ENCODE results near the gene IMPDH2.
A peak's percentile ranks its signal among the peaks of the same experiment; 100 is the strongest.

The IMPDH2 gene

DNA sequence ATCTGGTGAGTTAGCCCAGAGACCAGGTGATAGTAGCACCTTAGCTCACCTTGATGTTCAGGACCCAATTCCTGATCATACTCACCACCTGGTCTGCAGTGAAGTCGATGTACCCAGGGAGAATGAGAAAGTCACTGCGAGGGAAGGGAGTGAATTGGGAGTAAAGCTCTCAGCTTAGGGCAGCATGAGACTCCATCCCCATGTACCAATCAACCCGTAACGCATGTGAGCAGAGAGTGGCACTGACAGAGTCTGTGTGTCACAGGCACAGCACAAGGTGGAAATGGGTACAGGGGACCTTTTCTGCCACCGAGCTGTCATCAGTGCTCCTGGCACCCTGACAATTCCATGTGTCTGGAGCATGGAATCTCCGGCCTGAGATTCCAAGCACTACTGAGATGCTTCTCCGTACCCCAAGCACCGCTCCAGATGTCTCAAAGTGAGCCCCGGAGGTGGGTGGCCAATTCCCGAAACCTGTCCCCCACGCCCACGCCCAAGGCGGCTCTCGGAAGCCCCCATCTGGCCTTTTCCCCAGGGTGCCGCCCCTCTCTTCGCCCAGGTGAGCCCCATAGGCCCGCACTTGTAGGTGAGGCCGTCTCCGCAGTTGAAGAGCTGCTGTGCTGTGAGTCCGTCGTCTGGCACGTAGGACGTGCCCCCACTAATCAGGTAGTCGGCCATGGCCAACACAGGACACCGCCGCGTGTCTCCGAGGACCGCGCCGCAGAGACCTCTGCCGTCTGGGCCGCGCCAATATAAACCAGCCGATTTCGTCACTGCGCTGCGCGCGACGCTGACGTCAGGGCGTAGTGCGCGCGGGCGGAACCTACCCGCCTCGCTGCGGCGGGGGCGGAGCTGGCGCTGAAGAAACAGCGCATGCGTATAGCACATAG, at the start of gene IMPDH2:
IMPDH2 (minus strand) TSS at position 726 of the 890 bp plus-strand sequence; CDS start at position 678, 48 bp downstream.
- peak; percentile 52 for DNase-seq

DNA sequence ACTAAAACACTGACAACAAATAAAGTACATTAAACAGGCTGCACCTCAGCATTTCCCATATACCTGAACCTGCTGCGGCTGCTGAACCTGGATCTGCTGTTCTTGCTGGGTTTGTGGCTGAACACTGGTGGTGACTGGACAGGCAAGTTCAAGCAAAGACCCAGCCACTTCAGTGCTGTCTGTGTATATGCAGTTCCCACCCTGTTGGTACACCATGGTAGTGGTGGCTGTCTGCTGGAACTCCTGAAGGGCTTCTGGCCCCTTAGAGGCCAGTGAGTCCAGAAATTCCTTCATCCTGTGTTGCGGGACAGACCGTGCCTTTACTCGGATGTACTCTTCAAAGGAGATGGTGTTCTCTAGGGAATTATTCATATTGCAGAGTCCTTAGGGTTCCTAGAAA, 47.4 kb upstream of the IMPDH2 start:
- no peak for DNase-seq

DNA sequence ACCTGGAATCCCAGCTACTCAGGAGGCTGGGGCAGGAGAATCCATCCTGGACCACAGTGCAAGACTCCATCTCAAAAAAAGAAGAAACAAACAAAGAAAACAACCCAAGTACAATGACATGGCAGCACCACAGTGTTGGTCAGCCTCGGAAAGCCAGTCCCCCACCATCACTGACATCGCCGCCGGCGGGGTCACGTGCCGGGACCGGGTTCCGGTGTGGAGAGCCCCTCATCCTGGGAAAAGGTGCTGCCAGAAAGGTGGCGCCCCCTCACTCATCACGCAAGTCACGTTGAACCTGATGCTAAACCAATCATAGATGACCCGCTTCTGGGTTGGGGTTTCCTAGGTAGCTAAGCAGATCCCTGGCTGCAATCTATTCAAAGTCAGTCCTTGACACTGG, 46.9 kb upstream of the IMPDH2 start:
- DNase-seq = no peak

DNA sequence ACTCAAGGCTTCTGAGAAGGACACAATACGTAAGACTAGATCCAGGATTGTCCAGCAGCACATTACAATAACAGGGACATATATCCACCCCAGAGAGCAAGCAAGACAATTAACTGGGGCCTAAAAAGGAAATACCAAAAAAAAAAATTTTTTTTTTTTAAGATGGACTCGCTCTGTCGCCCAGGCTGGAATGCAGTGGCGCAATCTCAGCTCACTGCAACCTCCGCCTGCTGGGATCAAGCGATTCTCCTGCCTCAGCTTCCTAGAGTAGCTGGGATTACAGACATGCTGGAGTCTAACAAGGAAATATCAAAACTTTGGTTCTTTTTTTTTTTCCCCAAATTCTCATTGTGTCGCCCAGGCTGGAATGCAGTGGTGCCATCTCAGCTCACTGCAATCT, 28.8 kb upstream of the IMPDH2 start:
- DNase-seq = no peak

DNA sequence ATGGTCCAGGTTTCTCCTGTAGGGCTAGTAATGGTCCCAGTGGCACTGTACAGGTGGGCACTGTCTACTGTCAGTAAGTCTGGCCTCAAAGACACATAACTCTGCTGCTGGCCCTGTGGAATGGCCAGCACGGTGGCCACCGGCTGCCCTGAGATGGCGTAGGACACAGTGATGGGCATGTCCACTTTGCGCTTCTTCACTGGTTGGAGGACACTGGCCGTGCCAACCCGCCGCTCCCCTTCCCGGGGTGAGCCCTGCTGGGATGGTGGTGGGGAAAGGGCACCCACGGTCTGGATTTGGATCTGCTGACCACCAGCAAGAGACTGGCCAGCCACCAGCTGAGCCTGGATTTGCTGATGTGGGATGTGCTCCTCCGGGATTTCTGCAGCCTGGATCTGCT, 28.1 kb upstream of the IMPDH2 start:
- DNase-seq = no peak

DNA sequence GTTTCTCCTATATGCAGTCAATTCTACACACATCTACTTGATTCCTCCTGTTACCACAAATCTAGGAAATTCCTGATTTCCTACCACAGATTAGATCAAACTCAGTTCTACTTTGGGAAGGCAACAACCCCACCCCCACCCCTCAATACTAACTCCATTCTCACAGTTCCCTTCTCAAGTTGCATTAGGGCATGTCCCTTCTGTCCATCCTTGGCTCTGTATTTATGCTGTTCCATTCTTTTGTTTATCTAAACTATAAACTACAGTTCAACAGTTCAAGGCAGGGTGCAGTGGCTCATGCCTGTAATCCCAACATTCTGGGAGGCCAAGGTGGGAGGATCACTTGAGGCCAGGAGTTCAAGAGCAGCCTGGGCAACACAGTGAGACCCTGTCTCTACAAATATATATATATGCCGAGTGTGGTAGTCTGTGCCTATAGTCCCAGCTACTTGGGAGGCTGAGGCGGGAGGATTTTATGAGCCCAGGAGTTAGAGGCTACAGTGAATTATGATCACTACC, 25.2 kb upstream of the IMPDH2 start:
- no peak for DNase-seq

DNA sequence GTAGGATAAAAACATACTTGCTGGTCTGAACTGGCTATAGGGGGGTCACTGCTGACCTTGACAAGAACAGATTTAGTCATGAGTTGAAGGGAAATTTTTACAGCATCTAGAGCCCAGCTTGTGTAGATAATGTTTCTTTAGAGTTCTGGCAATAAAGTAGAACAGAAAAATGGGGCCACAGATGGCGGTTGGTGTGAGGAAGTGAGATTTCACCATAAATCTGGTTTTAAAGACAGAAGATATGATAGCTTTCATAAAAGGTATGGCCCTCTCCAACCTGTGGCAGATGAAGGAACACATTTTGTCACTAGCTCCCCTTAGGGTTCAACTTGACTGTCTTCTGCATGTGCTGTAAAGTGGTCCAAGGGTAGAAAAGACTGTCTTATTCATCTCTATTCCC, 24.3 kb upstream of the IMPDH2 start:
- no peak for DNase-seq

DNA sequence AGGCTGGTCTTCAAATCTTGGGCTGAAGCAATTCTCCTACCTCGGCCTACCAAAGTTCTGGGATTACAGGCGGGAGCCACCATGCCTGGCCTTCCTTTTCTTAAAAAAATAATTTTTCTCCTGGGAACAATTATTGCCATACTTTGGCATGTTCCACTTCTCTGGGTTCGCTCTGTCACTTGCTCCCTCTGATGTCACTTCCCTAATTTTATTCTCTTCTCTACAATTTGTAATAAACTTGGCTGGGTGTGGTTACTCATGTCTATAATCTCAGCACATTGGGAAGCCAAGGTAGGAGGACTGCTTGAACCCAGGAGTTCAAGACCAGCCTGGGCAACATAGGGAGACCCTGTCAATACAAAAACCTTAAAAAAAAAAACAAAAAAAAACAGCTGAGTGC, 6.1 kb upstream of the IMPDH2 start:
- no peak for DNase-seq

DNA sequence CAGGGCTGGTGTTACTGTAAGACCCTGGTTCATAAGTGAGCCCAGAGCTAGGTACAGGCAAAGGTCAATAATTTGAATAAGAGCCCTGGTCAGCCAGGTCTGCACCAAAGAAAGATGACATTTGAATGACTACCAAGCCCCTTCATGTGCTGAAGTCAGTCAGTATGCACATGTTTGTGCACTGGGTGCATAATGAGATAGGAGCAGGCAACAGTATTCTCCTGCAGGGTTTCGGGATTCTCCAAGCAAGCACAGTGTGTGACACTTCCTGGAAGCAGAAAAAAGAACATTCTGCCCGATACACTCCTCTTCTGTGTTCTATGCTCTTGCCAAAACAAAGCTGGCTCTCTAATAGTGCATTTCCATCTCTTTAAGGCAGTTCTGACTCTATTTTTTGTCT, 5.5 kb upstream of the IMPDH2 start:
- DNase-seq = no peak

DNA sequence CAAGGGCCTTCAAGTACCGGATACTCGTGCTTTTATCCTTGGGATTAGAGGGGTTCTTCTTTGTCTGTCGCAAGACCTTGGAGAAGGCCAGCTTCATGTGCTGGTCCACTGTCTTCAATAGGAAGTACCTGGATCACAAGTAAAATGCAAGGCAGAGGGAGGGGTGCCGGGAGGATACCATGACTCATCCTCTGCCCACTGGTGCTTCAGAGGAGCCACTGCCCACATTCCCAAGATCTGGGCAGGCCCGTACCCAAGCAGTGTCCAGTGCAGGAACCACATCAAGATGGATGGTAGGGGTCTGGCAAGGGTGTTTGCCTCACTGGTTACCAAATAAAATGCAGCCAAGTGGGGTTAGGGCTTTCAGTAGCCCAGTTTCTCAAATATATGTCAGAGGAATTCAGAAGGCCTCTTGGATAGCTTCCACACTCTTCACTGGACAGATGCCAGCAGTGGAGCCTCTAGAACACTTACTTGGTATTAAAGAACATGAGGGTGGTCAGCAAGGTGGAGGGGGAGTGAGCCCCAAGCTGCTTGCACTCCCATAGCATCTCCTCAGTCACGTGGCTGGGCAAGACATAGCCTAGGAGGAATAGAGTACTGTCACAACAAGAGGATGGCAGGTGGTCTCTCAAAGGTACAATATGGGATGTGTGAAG, 3.6 kb upstream of the IMPDH2 start:
- DNase-seq = no peak

DNA sequence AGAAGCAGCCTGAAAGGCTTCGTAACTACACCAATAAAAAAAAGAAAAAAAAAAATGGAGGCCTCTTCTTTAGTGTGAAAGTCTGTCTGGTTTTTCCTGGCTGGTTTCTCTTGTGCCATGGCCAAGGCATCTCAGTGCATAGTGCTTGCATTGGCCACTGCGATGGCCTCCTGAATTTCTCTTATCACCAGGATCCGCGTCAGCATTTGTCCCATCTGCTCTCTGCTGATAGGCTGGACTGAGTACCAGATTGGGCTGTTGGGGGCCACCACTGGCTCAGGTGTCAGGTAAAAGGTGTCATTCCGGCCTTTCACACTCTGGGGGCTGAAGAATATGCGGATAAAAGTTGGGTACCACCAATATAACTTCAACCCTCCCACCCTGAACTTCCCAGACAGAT, 1.1 kb upstream of the IMPDH2 start:
- no peak for DNase-seq

DNA sequence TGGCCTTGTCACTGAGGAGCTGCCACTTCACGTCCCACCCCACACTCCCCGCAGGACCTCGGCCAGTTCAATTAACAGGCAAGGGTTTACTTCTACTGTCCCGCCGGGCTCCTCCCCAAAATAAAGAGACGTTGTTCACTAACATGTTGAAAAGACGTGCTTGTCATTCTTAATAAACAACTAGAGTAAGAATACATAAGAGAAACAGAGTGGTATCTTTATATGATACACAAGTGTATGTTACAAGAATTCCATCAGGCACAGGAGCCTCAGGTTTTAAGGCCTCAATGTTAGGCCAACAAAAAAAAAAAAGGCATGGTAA, 326 bp upstream of the IMPDH2 start:
- DNase-seq = no peak

DNA sequence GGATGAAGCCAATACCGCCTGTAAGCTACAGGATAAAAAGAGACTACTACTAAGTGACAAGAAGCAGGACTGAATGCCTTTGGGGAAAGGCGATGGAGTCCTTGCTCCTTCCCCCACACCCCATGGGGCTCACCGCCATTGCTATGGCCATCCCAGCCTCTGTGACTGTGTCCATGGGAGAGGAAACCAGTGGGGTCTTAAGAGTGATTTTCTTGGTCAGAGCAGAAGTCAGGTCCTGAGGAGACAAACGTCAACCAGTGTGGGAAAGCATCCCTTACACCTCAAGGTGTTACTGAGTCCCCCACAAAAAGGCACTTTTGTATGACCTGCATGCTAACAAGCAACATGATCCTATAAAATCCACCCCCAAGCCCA, 913 bp downstream of the IMPDH2 start:
- no peak for DNase-seq

DNA sequence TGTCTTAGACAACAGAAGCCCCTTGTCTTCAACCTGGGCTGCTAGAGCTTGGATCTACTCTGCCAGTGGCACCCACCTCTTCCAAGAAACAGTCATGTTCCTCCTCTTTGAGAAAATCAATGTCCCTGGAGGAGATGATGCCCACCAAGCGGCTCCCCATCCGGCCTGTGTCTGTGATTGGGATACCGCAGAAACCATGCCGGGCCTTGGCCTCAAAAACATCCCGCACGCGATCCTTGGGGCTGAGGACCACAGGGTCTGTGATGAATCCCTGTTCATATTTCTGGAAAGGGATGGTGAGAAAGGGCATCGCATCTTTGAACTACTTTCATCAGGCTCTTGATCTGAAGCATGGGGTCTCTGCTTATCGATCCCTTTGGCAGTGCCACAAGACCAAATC, 1.6 kb downstream of the IMPDH2 start:
- DNase-seq = no peak

DNA sequence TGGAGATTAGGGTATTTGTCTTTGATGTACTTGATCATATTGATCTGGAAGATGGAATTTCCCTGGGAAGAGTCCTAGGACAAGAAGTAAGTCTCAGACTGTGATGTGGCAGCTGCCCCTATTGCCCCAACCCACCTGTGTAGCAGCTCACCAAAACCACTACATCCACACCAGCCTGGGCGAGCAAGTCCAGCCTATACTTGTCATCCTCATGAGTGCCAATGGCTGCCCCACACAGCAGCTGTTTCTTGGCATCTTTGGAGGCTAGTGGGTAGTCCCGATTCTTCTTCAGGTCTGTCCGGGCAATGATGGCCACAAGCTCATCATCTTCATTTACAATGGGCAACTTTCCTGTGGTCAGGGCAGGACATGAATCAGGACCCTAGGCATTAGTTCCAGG, 2.7 kb downstream of the IMPDH2 start:
- no peak for DNase-seq

DNA sequence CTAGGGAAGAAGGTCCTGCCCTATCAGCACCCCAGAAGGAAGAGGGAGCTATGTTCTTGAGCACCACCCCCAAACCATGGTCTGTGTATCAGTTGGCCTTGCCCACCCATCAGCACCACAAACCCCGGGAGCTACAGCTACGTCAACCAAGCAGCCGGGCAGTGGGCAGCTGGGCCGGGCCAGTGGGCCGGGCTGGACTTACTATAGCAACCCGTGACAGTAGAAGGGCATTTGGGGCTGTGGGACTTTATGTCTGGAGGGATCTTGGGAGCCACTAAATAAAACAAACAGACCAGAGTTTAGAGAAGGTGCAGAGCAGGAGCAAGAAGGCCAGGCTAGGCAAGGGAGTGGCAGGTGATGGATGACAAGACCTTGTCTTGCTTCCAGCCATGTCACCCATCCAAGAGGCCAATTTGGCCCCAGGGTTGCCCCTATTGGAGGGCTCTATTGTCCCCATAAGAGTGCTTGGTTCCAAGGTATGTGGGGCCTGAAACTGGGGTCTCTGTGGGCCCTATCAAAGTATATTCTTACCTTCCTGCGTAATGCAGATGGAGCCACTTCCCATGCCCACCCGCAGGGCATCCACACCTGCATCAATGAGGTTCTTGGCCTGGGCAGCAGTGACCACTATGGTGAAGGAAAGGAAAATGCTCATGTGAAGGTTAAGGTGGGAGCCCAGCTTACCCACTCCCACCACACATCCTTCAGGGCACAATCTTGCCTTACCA, 3.2 kb downstream of the IMPDH2 start:
- no peak for DNase-seq

DNA sequence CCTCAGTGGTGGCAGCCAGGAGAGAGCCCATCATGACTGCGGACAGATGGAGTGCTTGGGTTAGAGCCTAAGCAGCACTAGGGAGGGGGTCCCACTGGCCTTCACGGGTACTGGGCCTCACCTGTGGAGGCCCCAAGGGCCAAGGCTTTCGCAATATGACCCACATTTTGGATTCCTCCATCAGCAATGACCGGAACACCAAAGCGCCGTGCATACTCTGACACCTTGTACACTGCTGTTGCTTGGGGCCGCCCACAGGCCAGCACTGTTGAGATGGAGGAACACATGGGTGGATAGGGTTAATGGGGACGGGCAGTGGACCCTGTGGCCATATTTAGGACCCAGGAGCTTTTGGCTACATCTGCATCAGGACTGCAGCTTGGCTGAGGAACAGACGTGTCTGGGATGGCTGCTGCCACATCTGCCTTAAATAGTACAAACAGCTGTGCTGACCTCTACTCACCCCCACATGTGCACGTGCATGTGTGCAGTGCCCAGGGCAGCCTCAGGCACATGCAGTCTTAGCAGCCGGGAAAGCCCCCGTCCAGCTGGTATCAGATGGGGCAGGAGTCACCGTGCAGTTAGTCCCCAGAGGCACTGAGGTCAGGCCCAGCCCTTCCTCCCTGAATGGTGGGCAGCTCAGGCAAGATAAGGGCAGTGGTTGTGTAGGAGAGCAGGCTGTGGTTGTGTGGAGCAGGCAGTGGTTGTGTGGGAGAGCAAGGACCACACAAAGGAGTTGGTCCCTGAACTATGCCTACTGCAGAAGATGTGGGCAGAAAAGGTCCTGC, 4.0 kb downstream of the IMPDH2 start:
- no peak for DNase-seq

DNA sequence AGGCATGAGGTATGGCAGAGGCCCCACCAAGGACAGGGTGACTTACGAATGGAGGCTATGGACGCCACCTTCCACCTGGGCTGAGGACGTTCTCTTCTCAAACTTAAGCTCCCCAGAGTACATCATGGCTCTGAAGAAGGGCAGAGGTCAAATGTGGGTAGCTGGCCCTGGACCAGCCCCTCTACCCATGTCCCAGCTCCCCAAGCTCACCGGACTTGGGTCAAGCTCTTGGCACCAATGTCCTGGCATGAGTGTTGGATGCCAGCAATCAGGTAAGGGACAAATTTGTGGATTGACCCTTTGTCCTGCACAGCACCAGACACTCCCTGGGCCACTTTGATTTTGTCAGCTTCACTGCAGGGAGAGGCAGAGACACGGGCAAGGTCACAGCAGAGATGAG, 4.7 kb downstream of the IMPDH2 start:
- no peak for DNase-seq

DNA sequence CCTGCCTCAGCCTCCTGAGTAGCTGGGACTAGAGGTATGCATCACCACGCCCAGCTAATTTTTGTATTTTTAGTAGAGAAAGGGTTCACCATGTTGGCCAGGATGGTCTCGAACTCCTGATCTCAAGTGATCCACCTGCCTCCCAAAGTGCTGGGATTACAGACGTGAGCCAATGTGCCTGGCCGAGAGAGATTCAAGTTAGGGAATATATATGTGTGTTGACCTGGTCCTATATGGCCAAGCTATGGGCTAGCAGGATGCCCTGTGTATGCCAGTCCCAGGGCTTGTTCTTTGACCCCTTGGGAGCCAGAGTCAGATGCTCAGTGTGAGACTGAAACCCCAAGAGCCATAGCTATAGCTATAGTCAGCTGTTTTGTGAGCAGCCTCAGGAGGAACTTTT, 5.4 kb downstream of the IMPDH2 start:
- DNase-seq = no peak

DNA sequence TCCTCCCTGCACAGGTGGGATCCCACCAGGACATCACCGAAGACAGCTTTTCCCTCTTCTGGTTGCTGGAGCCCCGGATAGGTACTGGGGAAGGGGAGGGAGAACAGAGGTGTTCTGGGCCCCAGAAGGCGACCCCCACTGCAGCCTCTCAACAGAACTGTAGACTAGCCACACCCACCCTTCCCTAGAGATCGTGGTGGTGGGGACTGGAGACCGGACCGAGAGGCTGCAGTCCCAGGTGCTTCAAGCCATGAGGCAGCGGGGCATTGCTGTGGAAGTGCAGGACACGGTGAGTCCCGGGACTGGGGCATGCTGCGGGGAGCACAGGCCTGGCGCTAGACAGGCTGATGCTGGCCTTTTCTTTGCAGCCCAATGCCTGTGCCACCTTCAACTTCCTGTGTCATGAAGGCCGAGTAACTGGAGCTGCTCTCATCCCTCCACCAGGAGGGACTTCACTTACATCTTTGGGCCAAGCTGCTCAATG, 6.5 kb downstream of the IMPDH2 start:
- DNase-seq = no peak

DNA sequence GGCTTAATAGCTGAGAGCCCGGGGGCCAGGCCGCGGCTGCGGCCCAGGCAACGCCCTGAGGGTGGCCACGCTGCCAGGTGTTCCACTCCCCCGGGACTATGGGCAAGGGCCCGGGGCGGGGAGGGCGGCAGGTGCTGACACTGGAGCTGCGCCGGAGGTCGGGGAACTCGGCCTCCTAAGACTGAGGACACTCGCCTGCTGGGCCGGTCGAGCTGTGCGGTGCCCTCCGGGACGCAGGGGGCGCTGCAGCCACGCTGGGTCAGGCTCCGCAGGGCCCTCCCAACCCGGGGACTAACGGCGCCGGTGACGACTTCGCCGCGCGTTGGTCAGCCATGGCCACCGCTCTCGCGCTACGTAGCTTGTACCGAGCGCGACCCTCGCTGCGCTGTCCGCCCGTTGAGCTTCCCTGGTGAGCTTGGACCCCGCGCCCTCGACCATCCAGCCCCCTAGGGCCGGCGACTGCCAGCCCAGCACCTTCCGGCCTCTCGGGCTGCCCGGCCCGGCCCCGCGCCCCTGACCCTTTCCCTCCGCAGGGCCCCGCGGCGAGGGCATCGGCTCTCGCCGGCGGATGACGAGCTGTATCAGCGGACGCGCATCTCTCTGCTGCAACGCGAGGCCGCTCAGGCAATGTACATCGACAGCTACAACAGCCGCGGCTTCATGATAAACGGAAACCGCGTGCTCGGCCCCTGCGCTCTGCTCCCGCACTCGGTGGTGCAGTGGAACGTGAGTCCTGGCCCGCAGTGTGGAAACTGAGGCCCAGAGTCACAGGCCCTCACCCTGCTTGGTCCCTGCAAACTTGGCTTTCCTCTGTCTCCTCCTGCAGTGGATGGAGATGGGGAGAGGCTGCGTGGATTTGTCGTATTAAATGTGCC, 7.1 kb downstream of the IMPDH2 start, which contains the start of gene NDUFAF3:
NDUFAF3 (plus strand) TSS at position 309 of the 875 bp plus-strand sequence; CDS start at position 333, 24 bp downstream.
- peak; percentile 76 for DNase-seq

Data from DMS 273 treated with DMSO at 0.1 percent for 48 hours (cell line).